Amygdala (tissue), 56 donors: ENCODE results near the gene FADS2.

Experiments
- DNase-seq, 56 donors: peaks; one replicate each; lab custom pipeline; 2025; lab: John Stamatoyannopoulos, UW

The FADS2 gene

GRCh38 chr11:61883327-61883726 lies 55.2 kb downstream of the FADS2 start:
- DNase-seq = peak in 13 of 56 donors; percentile 9 to 64 (median 31)

DNA sequence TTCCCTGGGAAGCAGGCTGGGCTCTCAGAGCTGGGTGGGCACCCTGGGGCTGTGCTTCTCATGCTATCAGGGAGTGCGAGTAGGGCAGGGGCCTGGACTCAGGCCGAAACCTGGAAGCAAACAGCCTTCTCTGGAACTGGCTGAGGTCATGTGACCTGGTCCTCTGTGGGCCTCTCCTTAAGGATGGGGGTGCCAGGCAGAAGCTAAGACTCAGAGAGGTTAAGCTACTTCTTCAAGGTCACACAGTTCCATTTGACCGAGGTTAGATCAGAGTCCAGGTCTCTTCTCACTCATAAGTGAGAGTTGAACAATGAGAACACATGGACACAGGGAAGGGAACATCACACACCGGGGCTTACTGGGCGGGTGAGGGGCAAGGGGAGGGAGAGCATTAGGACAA lies 55.8 kb downstream of the FADS2 start:
- no peak for DNase-seq

DNA sequence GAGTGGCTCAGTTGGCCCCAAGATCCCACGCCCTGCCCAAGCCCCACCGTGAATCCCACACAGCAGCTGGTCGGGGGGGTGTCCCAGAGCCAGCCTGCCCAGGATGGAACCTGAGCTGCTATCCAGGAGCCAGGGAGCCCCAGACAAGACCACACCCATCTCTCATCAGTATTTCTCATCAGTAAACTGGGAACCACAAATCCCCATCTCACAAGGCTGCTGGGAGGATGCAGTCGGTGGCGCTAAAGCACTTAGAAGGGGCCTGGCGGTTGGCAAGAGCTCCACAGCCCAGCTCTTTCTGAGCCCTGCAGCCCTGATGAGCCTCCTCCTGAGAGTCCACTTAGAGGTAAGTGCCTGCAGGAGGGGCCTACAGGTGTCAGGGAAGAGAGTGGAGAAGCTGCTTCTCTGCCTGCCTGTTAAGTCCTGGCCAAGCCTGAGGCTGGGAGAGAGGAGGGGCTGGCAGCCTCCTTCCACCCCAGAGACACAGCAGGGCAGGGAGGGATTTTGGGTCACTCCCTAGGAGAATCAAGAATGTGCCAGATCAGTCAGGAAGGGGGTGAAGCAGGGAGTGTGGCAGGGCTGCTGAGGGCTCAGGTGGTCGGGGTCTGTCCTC lies 57.2 kb downstream of the FADS2 start:
- no peak for DNase-seq

DNA sequence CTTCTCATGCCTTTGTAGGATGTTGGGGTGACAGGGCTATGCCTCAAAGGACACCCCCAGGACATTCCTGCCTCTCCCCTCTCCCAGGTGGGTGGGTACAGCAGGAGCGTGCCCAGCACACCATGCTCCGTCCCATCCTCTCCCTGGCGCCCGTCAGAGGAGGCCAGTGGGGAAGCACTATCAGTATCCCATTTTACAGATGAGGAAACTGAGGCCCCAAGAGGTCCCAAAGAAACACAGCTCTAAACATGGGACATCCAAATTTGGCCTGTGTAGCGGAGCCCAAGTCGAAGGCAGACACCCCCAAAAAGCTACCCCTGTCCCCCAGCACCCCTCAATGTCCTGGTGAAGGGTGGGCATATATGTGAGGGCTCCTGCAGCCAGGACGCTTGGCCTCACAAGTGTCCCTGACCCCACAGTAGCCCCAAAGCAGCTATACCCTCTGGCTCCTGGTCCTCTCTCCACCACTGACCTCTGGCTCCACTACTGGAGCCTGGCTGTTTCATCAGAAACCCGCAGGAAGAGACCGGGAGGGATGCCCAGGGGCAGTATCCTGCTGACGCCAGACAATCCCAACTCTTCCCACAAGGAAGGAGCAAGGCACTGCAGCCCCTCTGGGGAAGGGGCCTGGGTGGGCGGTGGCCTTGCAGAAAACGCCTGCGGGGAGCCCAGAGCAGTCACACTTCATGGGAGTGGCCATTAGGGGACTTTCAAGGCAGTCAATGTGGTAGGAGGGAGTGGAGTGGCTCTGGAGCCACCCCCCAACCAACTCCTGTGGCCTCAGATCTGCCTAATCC lies 57.9 kb downstream of the FADS2 start:
- DNase-seq = no peak

- no peak for DNase-seq
These were observed 58.5 kb downstream of the FADS2 start for GRCh38 chr11:61886643-61887042.

DNA sequence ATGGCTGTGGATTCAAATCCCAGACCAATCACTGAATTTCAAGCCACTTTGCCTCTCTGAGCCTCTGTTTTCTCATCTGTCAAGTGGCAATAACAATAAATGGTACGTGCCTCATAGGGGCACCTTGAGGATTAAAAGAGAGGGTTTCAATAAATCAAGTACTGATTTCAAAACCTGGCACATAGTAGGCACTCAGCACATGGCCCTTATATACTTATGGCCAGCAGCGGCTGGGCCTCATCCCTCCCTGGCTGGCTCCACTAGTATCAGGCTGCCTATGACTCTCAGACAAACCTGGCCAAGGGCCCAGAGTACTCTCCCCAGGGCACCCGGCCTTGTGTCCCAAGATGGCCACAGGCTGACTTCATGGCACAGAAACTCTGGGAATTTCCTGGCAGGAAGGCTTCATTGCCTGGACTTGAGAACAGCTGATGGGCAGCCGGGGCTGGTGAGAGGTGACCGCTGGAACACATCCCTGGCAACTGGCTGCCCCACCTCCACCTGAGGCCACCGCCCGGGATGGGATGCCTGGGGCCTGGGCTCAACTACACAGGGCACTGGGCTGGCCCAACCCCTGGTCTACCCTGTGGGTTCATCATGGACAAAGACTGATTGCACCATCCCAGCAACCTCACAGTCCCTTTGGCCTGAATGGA lies 59.9 kb downstream of the FADS2 start:
- peak in 4 of 56 donors; percentile 14 to 47 (median 29) for DNase-seq

DNA sequence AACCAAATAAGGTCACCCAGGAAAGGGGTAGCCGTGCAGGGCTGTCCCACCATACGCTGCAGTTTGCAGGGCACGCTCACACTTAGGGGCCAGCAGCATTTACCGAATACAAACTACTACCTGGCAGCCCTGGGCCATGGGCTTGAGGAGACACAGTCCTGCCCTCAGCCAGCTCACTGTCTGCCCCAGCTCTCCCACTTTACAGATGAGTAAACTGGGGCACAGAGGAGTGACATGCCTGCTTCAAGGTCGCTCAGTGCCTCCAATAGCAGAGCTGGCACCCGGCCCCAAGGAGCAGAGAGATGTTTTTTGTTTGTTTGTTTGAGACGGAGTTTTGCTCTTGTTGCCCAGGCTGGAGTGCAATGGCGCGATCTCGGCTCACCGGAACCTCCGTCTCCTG lies 60.5 kb downstream of the FADS2 start:
- no peak for DNase-seq

- DNase-seq = no peak
These were observed 61.7 kb downstream of the FADS2 start for GRCh38 chr11:61889831-61890230.

DNA sequence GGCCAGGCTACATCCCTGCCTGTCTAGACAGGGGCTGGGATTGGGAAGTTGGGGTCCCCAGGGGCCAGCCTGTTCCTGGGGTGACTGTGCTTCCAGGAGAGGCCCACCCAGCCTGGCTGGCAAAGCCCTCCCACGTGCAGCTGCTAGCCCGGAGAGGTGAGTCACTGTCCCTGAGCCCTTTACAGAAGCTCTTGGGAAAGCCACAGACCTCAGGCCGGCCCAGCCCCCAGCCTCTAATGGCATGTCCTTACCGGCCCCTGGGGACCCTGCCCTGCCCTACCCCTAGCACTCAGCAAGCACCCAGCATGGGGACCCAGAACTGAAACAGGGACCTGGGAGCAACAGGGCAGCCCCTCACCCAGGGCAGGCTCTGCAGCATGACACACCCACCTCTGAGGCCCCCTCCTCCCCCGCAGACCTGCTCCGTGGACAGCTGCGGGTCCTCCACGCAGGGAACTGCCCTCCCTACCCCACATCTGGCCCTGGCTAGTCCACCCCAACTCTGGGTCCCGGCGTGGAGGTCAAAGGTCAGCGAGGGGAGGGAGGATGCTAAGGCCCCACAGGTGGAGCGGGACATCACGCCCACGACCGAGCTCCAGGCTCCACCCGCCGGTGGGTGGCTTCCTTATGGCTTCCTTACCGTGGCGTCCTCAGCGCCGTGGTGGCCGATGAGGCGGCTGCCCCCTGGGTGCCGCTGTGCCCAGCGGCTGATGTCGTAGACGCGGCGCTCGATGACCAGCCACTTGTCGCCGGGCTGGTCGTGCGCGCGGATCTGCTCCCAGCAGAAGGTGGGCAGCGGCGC lies 62.6 kb downstream of the FADS2 start:
- peak in 19 of 56 donors; percentile 17 to 80 (median 50) for DNase-seq

DNA sequence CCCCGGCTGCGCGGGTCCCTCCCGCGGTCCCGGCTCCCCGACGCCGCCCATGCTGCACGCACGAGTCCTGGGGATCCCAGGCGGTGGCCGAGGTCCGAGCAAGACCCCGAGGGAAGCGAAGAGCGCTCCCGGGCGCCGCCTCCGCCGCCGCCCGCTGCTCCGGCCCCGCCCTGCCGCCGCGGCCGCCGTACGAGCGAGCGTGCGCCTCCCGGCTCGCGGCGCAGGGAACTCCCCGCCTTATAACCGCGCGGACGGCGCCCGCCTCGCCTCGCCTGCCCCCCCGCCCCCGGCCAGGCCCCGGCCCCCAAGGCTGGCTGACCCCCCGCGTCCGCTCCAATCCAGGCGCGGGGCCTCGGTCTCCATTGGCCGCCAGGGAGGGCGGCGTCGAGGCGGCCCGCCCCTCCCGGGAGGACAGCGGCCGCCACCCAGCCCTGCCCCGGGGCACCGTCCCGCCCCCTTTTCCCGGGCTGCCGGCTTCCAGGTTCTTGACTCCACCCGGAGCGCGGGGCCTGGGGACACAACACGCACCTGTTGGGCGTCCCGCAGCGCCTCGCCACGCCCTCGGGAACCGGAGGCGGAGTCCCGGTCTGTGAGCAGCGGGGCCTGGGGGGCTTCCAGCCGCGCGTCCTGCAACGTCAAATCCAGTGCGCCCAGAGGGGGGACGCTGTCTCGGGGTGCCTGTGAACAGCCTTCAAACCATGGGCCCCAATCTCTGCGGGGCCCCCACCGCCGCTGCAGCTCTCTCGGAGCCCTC lies 63.4 kb downstream of the FADS2 start, which contains the start of gene FADS3:
TSS of gene FADS3 (minus strand) at position 215 of the 754 bp plus-strand sequence. CDS start at position 51, 164 bp downstream.
- peak in 55 of 56 donors; percentile 32 to 91 (median 76) for DNase-seq

GRCh38 chr11:61892085-61892370 lies 63.9 kb downstream of the FADS2 start:
- no peak for DNase-seq

DNA sequence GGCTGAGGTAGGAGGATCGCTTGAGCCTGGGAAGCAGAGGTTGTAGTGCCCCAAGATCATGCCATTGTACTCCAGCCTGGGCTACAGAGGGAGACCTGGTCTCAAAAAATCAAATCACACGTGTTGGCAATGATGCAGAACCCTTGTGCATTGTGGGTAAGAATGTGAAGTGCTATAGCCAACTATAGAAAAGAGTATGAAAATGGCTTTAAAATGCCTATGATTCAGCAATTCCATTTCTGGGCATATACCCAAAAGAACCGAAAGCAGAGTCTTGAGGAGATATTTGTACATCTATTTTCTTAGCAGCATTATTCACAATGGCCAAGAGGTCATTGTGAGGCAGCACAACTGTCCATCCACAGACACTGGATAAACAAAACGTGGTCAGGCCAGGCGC lies 65.9 kb downstream of the FADS2 start:
- DNase-seq = no peak

DNA sequence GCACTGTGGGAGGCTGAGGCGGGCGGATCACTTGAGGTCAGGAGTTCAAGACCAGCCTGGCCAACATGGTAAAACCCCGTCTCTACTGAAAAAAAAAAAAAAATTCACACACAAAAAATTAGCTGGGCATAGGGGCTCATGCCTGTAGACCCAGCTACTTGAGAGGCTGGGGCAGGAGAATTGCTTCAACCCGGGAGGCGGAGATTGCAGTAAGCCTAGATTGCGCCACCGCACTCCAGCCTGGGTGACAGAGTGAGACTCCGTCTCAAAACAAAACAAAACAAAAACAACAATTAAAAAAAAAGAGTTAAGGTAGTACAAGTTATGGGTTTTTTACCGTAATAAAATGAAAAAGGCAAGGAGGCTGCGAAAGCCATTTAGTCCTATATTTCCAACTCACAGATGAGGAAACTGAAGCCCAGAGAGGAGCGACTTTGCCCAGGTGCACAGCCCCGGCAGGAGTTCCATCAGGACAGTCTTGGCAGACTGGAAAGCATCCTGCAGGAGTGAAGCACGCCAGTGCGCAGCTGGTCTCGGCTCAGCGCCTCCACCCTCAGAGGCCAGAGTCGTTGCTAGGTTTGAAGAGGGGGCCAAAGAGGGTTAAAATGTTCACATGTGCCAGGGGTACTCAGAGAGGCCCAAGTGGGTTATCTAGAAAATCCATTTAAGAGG lies 67.1 kb downstream of the FADS2 start:
- no peak for DNase-seq

GRCh38 chr11:61895718-61896059 lies 67.6 kb downstream of the FADS2 start:
- no peak for DNase-seq

- no peak for DNase-seq
These were observed 68.7 kb downstream of the FADS2 start for GRCh38 chr11:61896665-61897386.

DNA sequence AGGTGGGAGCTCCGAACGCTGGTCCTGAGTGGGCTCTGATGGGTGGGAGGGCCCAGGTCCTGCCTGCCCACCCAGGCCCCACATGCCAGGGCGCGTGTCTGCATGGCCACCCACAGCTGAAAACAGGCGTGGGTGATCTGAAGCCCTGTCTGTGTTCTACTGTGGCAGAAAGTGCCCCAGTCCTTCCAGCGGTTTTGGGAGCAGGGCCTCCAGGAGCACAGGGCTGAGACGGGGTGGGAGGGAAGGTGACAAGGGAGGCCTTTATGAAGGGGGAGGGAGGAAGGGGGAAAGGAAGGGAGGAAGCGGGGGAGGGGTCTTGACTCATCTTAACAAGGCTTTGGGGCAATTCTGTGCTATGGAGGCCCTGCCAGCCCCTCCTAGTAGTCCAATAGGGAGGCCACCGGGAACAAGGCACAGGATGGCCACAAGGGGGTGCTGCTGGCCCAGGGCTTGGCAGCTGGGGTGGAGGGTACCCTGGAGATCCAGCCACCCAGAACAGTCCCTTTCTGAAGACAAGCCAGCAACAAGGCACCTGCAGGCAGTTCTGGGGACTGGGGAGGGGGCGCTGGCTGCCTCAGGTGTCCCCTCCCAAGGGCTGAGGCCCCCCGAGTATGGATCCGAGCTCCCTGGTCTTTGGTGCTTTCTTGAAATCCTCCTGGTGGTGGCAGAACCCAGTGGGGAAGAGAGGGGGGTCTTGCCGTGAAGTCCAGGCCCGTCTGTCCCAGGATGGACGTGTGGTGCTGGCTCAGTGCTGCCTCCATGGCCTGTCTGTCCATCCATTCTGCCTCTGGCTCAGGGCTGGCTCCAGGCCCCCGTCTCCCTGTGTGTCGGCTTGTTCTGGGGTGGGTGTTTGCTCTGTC lies 69.5 kb downstream of the FADS2 start:
- peak in 52 of 56 donors; percentile 15 to 86 (median 64) for DNase-seq

DNA sequence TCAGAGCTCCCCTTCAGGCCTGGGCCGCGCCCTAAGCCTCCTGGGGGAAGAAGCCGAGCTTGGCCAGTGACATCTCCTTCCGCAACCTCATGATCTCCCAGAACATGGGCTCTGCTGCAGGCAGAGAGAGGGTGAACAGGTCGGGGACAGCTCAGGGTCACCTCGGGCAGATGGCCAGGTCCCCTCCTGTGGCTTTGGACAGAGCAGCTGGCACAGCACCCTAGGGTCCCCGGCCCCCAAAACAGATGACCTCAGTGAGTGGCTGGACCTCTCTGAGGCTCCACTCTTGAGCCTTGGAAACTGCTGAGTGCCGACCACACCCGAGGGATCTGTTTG lies 70.1 kb downstream of the FADS2 start:
- DNase-seq = no peak
